Ishikawa (cell line): ENCODE results near the gene PRSS12.

ENCODE experiments used
- CEBPB ChIP-seq: IDR thresholded peaks from 2 replicates; pipeline ENCODE4 v1.6.1; 2012
- EP300 ChIP-seq: IDR thresholded peaks from 2 replicates; pipeline ENCODE4 v1.6.1; 2012; ENCODE audit warnings: borderline replicate concordance
- FOXM1 ChIP-seq: IDR thresholded peaks from 2 replicates; pipeline ENCODE4 v1.6.1; 2012; ENCODE audit warnings: low read depth, borderline replicate concordance
- MAX ChIP-seq: IDR thresholded peaks from 2 replicates; pipeline ENCODE4 v1.6.1; 2012
- NFIC ChIP-seq: IDR thresholded peaks from 2 replicates; pipeline ENCODE4 v1.6.1; 2012
- RAD21 ChIP-seq: IDR thresholded peaks from 2 replicates; pipeline ENCODE4 v1.6.1; 2012; ENCODE audit warnings: low read depth
- REST ChIP-seq: IDR thresholded peaks from 2 replicates; pipeline ENCODE4 v1.6.1; 2012; ENCODE audit warnings: low read depth, mild to moderate bottlenecking
- TAF1 ChIP-seq: IDR thresholded peaks from 2 replicates; pipeline ENCODE4 v1.6.1; 2012; ENCODE audit warnings: low read depth, mild to moderate bottlenecking
- TCF12 ChIP-seq: IDR thresholded peaks from 2 replicates; pipeline ENCODE4 v1.6.1; 2012; ENCODE audit warnings: low read depth
- TEAD4 ChIP-seq: IDR thresholded peaks from 2 replicates; pipeline ENCODE4 v1.6.1; 2012
- TF ChIP-seq, protein P1 (sequence below): IDR thresholded peaks from 2 replicates; pipeline ENCODE4 v1.6.1; 2012

GRCh38 chr4:118338981-118339765, 13.6 kb downstream of the PRSS12 start:
- no peak for TF ChIP-seq TAF1
- TF ChIP-seq RAD21 = no peak
- peak; percentile 25; the same call in 1 of the 2 replicates for TF ChIP-seq FOXM1
- no peak for TF ChIP-seq CEBPB
- TF ChIP-seq NFIC = 0 out of 2 replicates have a peak, but pooled peaks have one; percentile 22
- no peak for TF ChIP-seq TEAD4
- no peak for TF ChIP-seq REST
- TF ChIP-seq EP300 = peak; percentile 23; the same call in 1 of the 2 replicates
- TF ChIP-seq MAX = no peak
- TF ChIP-seq TCF12 = no peak
- TF ChIP-seq, protein P1, sequence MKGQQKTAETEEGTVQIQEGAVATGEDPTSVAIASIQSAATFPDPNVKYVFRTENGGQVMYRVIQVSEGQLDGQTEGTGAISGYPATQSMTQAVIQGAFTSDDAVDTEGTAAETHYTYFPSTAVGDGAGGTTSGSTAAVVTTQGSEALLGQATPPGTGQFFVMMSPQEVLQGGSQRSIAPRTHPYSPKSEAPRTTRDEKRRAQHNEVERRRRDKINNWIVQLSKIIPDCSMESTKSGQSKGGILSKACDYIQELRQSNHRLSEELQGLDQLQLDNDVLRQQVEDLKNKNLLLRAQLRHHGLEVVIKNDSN = no peak
